ENCODE data around the gene GPR119.

Gene GPR119

GRCh38 chrX:130336531-130336930 lies 48.9 kb downstream of the GPR119 start:
- no peak overlapping the region for H3K4me3 ChIP-seq (ENCODE audit: low read depth, low read length)
- no peaks in the 10 kb centered on the region for H3K27me3 ChIP-seq (ENCODE audit: control insufficient read depth, insufficient read depth, low read length)
- H3K9me3 ChIP-seq (ENCODE audit: control insufficient read depth, insufficient read depth, low read length) = no peaks in the 10 kb centered on the region
- peaks cover 3% of the 10 kb centered on the region for H3K4me1 ChIP-seq (ENCODE audit: control insufficient read depth, insufficient read depth, low read length)
- H3K9ac ChIP-seq (ENCODE audit: low read depth, low read length) = no peak overlapping the region
- H3K36me3 ChIP-seq (ENCODE audit: control insufficient read depth, insufficient read depth, low read length) = no peaks in the 10 kb centered on the region

Data from iPS-15b (cell line).